Stimulated activated naive CD4-positive, alpha-beta T cell treated with Interleukin-2 at 50 U/mL for 16 hours (primary cell): Measurements from ENCODE around the gene HDDC3.

Source experiments
- DNase-seq: peaks from one replicate; lab custom pipeline; 2025; lab: John Stamatoyannopoulos, UW

The HDDC3 gene, protein sequence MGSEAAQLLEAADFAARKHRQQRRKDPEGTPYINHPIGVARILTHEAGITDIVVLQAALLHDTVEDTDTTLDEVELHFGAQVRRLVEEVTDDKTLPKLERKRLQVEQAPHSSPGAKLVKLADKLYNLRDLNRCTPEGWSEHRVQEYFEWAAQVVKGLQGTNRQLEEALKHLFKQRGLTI

DNA sequence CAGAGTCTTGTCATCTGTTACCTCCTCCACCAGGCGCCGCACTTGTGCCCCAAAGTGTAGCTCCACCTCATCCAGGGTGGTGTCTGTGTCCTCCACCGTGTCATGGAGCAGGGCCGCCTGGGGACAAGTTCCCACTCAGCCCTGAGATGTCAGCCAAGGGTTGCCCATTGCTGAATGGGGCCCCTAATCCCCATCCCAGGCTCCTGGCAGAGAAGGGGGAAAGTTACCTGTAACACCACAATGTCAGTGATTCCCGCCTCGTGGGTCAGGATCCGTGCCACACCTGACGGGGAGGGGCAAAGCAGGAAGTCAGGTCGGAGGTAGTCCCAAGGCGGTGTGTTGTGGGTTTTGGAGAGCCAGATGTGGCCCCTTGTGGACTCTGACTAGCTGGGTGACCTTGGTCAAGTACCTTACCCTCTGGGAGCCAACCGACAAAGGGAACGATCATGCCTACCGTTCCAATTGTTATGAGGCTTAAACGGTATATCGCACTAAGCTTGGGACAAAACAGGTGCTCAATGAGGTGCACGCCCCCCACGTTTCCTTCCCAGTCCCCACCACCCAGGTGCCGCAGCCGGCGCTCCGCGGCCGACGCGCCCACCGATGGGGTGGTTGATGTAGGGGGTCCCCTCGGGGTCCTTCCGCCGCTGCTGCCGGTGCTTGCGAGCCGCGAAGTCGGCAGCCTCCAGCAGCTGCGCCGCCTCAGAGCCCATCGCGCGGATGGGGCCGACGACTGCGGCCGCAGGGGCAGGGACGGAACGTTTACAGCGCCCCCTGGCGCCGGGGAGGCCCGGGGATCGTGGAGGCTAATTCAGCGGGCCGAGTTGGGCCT, at the start of gene HDDC3:
TSS of gene HDDC3 (minus strand) at position 722 of the 832 bp plus-strand sequence. CDS start at position 713, 9 bp downstream.
- peak; percentile 85 for DNase-seq

DNA sequence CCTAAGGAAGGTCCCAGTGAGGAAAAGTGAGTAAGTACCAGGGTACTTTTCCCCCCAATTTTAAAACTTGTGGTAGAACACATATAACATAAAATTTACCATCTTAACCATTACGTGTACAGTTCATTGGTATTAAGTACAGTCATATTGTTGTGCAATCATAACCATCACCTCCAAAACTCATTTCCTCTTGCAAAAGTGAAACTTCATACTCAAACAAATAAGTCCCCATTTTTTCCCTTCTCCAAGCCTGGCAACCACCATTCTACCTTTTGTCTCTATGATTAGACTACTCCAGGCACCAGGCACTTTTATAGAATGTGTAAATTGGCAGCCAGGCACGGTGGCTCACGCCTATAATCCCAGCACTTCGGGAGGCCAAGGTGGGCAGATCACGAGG, 49.8 kb upstream of the HDDC3 start:
- no peak for DNase-seq

DNA sequence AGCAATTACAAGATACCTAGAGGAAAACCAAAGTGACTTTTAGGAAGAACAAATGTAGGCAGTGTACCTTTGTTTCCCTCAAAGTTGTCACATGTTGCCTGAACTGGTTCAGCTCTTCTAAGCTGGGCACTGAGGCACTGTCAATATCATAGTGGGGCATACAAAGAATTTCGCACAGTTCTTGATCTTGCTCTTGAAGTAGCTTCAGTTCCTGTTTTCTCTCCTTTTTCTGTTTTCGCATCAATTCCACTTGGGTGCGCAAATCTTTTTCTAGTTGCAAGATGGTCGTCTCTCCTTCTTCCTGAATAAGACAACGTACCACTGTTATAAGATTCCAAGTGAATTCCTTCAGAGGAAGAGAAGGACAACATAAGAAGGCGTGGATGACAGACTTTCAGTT, 49.3 kb upstream of the HDDC3 start:
- DNase-seq: no peak

DNA sequence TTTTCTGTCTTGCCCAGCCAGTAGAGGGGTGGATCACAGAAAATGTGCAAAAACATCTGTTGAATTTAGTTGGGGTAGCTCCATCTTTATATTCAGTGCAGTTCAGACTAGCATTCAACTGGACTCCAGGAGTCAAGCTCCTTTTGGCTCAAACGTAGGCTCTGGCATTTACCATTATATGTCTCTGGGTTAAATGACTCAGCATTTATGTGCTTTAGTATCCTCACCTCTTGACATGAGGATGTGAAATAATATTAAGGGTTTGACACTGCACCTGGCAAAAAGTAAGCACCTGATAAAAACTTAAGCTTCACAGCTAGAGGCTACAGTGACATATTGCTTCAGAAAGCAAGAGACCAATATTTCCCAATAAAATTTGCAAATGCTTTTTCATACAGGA, 47.2 kb upstream of the HDDC3 start:
- DNase-seq: no peak

DNA sequence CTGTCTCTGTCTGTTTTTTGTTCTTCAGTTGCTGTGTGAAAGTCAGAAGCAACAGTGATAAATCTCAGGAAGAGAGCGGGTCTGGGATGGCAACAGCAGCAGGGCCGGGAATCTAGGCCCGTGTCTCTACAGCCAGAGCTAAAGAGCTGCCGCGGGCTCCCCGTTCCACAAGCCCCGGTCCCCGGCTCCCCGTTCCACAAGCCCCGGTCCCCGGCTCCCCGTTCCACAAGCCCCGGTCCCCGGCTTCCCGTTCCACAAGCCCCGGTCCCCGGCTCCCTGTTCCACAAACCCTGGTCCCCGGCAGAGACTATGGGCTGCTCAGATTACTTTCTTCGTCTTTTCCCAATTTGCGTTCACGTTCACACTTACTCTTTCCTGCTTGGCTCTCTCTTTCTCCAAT, 41.9 kb upstream of the HDDC3 start:
- no peak for DNase-seq

DNA sequence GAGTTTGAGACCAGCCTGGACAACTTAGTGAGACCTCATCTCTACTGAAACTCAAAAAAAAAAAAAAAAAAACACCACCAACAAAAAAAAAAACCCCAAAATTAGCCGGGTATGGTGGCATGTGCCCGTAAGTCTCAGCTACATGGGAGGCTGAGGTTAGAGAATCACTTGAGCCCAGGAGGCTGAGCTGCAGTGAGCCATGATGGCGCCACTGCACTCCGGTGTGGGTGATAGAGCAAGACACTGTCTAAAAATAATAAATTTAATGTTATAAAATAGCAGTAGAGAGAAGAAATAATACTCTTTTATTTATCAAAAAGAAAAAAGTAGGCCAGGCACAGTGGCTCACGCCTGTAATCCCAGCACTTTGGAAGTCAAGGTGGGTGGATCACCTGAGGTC, 39.8 kb upstream of the HDDC3 start:
- DNase-seq: no peak

DNA sequence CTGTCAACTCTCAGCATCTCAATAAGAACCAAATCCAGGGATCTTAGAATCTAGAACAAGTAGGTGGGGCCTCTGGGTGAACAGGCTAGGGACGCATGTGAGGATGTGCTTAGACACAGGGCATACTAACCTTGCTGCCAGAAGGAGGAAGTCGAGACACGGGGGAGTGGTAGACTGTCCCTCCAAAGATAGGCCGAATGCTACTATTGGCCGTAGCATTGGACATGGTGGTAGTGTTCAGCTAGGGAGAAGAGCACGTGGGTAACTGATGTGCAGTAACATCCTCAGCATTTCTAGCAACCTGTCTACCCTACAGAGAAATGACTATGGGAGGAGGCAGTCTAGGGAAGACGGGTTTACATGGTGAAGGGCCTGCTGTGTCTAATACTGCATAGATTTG, 37.9 kb upstream of the HDDC3 start:
- no peak for DNase-seq

DNA sequence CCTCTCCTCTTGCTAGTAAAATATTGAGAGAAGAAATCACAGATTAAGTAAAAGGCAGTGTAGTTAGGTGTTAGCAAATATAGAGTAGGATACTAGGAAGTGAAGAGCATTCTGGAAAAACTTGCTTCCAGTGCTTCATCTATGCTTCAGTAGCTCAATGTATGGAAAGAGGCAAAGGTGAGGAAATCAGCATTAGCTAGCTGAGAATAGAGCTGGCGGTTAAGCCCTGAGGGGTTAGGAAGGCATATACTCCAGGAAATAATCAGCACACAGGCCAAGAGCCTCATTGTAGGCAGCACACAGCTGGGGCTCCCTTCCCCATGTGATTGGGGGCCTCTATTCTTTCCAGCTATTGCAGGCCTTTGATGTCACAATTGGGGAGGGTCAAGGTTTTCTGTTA, 36.1 kb upstream of the HDDC3 start:
- no peak for DNase-seq

DNA sequence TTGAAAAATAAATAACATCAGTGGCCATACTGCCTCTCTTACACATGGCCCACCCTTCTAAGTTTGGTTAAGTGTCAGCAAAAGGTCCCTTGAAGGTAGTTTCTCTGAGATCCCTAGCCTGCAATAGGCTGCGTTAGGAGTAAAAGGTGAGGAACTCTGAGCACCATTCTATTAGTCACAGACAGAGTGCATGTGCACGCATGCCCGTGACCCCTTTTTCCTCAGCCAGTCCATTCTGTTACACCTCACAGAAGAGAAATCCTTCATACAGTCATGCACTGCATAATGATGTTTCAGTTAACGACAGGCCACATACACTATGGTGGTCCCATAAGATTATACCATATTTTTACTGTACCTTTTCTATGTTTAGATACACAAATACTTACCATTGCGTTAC, 34.9 kb upstream of the HDDC3 start:
- no peak for DNase-seq

DNA sequence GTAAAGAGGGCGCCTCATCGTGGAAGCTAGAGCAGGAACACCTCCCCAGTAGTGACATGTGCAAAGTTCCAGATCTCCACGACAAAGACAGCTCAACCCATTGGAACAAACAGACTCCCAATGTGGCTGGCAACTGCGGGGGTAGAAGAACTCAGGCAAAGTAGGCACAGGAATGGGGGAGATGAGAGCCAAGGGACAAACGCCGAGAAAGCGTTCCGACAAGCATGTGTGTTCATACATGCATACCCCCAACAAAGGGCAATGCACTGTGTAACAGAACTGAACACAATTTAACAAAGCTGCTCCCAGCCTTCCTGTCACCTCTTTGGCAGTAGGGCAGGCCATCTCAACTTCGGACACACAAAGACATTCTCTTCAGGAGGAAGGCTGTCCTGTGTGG, 33.9 kb upstream of the HDDC3 start:
- DNase-seq: no peak

DNA sequence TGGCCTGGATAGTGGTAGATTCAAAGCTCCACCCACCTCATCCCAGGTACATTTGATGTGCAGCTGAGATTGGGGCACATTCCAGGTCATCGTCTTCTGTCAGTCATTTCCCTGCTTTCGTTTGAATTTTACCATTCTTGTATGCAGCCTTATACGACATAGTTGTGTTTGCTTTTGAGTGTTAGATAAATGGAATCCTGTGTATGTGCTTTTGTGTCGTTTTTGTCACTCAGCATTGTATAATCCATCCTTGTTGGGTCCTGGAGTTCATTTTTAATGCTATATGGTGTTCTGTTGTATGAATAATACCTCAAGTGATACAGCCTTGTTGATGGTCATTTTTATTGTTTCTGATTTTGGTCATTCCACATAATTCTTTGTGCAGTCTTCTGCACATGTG, 29.7 kb upstream of the HDDC3 start:
- no peak for DNase-seq

DNA sequence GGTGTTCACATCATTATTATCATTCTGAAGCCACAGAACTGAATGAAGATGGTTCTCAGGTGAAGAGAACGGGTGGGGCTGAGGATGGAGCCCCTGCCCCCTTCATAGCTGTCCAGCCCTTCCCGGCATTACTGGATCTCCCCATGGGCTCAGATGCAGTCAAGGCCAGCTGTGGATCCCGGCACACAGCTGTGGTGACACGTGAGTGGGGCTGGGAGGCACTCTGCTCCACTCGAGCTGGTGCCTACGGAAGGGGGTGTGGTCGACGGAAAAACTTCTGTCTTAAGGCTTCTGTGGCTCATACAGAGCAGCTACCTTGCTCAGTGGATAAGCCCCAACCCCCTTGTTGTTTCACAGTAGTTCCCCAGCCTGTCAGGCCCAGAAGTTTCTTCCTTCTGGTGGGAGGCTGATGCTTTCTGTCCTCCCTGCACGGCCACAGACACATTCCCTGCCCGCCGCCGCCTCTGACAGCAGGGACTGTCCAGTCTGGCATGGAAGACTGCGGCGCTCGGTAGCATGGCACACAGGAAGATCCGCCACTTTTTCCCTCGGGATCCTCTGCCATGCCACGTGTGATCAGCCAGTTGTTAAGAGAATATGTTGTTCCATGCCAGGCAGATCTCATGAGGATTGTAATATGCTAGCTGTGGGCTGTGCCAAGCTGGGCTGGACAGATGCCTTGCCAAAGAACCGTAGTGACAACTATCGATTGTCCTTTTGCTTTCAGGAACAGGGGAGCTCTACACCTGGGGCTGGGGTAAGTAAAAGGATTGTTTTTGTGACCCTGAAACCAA, 28.1 kb upstream of the HDDC3 start:
- DNase-seq: no peak

DNA sequence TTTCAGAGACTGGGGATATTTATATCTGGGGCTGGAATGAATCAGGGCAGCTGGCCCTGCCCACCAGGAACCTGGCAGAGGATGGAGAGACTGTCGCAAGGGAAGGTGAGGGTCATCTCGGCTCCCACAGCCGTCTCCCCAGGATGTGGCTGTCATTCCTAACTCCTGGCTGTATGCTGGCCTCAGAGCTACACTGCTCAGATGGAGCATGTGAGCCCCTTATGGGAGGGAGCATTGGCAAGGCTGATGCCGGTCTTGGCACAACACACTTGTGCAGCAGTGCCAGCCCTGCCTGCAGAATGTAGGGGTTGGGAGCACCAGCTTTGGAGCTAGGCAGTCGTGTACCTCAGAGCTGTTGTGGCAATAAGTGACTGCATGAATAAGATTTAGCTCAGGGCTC, 27.5 kb upstream of the HDDC3 start:
- DNase-seq: no peak

DNA sequence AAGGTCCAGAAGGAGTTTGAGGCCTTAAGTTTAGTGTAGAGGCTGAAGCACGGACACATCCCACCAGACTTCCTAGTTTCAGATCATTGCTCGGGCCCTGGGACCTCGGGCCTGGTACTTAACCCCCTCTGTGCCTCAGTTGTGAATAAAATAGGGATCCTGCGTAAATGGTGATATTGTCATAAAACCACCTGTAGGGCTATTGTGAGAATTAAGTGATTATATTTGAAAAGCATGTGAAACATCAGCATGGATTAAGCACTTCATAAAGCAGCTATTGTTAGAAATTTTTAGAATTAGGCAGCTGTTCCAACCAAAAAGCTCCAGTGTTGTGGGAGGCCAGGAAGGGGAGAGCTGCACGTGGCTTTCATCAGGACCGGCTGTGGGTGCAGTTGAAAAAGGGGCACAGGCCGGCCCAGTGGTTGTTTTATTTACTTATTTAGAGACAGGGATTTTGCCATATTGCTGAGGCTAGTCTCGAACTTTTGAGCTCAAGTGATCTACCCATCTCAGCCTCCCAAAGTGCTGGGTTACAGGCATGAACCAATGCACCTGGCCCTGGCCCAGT, 26.8 kb upstream of the HDDC3 start:
- no peak for DNase-seq

DNA sequence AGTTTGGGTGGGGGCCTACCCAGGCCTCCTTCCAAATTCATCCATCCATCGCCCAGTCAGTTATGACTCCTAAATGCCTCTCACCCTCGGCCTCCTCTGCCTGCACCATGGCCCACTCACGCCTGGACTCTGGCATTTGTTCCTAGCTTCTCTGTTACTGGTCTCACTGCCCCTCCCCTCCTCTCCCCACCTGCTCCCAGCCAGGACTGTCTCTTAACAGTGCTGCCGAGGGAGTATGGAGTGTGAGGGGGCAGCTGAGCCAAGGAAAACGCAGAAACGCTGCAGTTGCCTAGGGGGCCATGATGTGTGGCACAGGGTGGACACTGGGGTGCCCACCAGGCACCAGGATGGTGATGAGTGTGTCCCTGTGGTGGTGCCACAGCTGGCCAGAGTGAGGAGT, 25.4 kb upstream of the HDDC3 start:
- no peak for DNase-seq

DNA sequence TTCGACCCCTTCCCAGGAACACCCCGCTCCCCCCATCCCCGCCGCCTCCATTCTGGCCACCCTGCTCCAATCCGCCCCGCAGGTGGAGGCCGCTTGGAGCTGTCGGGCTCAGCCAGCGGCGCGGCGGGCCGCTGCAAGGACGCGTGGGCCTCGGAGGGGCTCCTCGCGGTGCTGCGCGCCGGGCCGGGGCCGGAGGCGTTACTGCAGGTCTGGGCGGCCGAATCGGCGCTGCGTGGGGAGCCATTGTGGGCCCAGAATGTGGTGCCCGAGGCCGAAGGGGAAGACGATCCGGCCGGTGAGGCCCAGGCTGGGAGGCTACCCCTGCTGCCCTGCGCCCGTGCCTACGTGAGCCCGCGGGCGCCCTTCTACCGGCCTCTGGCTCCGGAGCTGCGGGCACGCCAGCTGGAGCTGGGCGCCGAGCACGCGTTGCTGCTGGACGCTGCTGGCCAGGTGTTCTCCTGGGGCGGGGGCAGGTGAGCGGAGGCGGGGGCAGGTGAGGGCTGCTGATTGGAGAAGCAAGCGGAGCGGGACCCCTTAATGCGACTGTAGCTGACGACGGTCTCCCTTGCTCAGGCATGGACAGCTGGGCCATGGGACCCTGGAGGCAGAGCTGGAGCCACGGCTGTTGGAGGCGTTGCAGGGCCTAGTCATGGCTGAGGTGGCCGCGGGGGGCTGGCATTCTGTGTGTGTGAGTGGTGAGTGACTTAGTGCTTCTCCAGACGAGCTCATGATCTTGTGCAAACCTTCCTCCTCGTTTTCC, 24.9 kb upstream of the HDDC3 start:
- DNase-seq: no peak

DNA sequence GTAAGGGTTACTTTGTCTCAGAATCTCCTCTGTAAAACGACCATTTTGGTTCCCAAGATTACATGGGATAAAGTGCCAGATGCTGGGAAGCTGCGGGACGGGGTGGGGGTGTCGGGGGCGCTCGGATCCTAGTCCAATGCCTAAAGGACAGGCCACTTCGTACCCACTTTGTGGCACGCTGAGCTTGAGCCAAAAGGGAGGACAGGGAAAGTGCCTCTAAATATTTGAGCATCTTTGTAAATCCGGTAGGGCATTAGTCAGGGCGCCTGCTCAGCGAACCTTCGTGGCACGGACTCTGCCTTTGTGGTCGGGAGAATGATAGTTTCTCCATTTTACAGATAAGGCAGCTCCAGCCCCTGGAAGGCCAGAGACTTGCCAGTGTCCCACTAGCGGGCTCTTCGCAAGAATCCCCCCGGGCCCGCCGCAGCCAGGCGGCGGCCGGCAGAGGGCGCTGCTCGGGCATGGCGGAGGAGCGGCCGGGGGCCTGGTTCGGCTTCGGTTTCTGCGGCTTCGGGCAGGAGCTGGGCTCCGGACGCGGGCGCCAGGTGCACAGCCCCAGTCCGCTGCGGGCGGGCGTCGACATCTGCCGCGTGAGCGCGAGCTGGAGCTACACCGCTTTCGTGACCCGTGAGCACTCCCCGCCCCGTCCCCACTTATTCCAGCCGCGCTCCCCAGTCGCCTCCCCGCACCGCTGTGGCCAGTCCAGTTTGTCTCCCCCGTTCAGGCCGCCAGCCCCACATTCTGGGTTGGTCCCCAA, 24.1 kb upstream of the HDDC3 start:
- peak; percentile 44 for DNase-seq

DNA sequence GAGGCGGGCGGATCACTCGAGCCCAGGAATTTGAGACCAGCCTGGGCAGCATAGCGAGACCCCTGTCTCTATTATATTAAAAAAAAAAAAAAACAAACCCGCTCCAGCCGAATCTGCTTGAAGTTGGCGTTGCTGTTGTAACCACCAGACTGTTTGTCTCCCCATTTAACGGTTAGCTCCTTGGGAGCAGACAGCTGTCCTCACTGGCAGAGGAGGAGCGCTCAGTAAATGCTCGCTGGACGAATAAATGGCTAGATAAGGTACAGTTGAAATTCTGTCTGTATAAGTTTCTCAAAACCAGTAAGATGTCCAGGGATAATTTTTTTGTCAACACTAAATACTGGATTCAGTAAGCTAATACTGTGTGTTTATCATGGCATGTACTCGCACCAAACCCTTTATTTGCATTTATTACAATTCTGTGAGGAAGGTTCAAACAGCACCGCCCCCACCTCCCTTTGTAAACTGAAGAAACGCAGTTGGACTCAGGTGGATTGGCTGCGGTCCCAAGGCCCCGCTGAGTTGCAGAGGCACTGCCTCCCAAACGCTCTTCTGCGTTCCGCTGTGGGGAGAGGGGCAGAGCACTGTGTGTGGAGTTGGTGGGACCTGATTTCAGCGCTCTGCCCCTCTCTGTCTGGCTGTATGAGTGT, 23.4 kb upstream of the HDDC3 start:
- no peak for DNase-seq

DNA sequence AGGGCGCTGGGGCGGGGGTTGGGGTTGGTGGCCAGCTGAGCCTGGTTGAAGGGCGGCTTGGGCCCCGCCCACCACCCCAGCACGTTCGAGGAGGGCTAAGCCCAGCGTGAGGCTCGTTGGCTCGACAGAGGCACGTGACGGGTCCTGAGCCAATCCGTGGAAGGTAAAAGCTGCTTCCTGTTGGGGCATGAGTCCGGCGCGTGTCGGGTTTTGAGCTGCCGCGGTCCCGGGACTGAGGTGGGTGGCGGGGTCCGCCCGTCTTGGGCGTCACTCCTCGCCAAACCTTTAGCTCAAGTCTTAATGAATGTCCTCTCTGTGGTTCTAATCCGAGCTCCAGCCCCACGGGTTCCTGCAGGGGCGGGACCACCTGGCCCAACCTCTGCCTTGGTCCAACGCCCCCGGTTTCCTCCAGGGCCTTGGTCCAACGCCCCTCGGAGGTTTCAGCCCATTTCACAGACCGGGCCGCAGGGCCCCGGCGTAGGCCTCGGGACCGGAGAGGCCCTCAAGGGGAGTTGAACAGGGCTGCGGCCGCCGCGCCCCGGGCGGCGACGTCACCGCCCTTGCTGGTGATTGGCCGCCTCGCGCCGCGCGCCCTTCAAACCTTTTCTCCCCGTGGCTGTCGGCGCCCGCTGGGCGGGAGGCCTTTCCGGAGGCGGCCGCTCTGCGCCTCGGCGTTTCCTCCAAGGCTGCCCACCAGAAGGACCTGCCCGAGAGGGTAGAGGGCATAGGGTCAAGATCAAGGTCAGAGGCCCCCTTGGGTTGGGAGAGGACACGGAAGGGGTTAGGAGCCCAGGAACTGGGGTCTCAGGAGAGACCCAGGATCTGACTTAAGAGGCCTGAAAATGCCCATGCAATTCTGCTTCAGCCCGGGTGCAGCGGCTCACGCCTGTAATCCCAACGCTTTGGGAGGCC, 22.6 kb upstream of the HDDC3 start, which contains the start of gene RCCD1:
TSS of gene RCCD1 (plus strand) at position 173 of the 912 bp plus-strand sequence. CDS start 1,851 bp downstream, outside the sequence.
- DNase-seq: peak; percentile 87
